Tibial nerve (tissue), 3 donors: ENCODE results near the gene SLAIN2.
"Not testable (repeated sequence)": the region's sequence is repeated elsewhere in the genome, so short reads cannot be mapped to it uniquely, and the experiment has no call there.

Source experiments
- POLR2A ChIP-seq, 2 donors: fragments of 450-650 bp; IDR thresholded peaks; one replicate each; pipeline ENCODE4 v1.6.1; 2017; ENCODE audit warnings: antibody characterized with exemption in 2 of 2, mild to moderate bottlenecking in 2 of 2, moderate library complexity in 2 of 2
- TF ChIP-seq, protein P1 (sequence below), 5 experiments: fragments of 200-600 bp in 3 of 5; fragments of 450-650 bp in 2 of 5; sonication (generic) in 3 of 5; IDR thresholded peaks; one replicate each; pipeline ENCODE4 v1.5.1; 2016 to 2019; ENCODE audit warnings: antibody characterized with exemption in 5 of 5, mild to moderate bottlenecking in 3 of 5, moderate library complexity in 2 of 5

DNA sequence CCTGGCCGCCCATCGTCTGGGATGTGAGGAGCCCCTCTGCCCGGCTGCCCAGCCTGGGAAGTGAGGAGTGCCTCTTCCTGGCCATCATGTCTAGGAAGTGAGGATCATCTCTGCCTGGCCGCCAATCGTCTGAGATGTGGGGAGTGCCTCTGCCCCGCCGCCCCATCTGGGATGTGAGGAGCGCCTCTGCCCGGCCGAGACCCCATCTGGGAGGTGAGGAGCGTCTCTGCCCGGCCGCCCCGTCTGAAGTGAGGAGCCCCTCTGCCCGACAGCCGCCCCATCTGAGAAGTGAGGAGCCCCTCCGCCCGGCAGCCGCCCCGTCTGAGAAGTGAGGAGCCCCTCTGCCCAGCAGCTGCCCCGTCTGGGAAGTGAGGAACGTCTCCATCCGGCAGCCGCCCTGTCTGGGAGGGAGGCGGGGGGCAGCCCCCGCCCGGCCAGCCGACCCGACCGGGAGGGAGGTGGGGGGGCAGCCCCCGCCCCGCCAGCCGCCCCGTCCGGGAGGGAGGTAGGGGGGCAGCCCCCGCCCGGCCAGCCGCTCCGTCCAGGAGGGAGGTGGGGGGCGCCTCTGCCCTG, 49.0 kb upstream of the SLAIN2 start:
- TF ChIP-seq, protein P1, sequence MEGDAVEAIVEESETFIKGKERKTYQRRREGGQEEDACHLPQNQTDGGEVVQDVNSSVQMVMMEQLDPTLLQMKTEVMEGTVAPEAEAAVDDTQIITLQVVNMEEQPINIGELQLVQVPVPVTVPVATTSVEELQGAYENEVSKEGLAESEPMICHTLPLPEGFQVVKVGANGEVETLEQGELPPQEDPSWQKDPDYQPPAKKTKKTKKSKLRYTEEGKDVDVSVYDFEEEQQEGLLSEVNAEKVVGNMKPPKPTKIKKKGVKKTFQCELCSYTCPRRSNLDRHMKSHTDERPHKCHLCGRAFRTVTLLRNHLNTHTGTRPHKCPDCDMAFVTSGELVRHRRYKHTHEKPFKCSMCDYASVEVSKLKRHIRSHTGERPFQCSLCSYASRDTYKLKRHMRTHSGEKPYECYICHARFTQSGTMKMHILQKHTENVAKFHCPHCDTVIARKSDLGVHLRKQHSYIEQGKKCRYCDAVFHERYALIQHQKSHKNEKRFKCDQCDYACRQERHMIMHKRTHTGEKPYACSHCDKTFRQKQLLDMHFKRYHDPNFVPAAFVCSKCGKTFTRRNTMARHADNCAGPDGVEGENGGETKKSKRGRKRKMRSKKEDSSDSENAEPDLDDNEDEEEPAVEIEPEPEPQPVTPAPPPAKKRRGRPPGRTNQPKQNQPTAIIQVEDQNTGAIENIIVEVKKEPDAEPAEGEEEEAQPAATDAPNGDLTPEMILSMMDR (IDR thresholded peaks at IDR 0.05): not testable (repeated sequence)
- not testable (repeated sequence) for TF ChIP-seq POLR2A (IDR thresholded peaks at IDR 0.05)
